ENCODE results near the gene TSSK2. TPM values are rescaled to one million over a fixed set of nuclear protein-coding genes. Genes with fewer than 3 reads are reported as not detected.
"Not testable (repeated sequence)": the region's sequence is repeated elsewhere in the genome, so short reads cannot be mapped to it uniquely, and the experiment has no call there.

TSSK2 gene
- total and polyA plus RNA-seq, 2 donors from 2014 or later: not detected

DNA sequence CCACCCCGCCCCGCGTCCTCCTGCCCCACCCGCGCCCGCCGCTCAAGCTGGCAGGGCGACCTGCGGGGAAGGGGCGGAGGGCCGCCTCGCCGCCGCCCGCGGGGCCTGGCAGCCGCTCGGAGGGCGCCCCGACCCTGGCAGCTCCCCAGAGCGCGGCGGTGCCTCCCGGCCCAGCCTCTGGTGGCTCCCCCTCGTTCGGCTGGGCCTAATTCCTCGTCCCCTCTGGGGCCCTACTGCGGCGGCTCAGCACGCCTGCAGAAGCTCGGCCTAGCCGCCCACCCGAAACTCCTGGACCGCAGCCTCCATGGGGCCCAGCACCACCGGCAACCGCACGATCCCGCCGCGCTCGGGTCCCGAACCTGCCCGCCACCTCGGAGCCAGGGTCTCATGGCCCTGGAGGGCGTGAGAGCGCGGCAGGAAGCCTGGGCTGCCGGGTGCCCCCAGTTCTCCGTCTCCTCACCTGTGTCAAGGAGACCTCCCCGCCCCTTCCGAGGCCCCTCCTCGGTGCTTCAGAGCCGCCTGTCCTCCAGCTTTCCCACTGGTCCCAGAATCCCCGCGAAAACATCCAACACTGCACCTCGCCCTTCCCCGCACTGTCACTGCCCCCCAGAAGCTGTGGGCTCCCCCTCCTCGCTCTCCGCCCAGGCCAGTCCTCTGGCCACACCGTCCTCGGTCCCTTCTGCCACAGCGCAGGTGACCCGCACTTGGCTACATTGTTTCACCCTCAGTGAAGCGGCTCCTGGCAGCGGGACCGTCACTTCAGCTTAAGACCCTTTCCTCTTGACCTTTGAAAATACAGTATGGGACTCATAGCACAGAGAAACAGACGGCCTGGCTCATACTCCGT is 19.6 kb downstream of the TSSK2 start:
- H3K4me1 ChIP-seq (ENCODE audit: control insufficient read depth in 2 of 3, insufficient read depth in 2 of 3, low read depth in 1 of 3, low read length in 3 of 3): no peaks in the 10 kb centered on the region
- no peak for DNase-seq
- H3K9ac ChIP-seq (ENCODE audit: low read length in 3 of 3): no peak overlapping the region
- no peak for FAIRE-seq
- H3K27me3 ChIP-seq (ENCODE audit: control insufficient read depth, insufficient read depth, low read length): peaks cover 26% of the 10 kb centered on the region
- TF ChIP-seq, protein P1, sequence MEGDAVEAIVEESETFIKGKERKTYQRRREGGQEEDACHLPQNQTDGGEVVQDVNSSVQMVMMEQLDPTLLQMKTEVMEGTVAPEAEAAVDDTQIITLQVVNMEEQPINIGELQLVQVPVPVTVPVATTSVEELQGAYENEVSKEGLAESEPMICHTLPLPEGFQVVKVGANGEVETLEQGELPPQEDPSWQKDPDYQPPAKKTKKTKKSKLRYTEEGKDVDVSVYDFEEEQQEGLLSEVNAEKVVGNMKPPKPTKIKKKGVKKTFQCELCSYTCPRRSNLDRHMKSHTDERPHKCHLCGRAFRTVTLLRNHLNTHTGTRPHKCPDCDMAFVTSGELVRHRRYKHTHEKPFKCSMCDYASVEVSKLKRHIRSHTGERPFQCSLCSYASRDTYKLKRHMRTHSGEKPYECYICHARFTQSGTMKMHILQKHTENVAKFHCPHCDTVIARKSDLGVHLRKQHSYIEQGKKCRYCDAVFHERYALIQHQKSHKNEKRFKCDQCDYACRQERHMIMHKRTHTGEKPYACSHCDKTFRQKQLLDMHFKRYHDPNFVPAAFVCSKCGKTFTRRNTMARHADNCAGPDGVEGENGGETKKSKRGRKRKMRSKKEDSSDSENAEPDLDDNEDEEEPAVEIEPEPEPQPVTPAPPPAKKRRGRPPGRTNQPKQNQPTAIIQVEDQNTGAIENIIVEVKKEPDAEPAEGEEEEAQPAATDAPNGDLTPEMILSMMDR (IDR thresholded peaks at IDR 0.05; ENCODE audit: borderline replicate concordance, extremely low read depth, insufficient read depth): no peak
- no peak overlapping the region for H3K4me3 ChIP-seq (ENCODE audit: low read length in 3 of 3)
- no peaks in the 10 kb centered on the region for H3K36me3 ChIP-seq (ENCODE audit: control insufficient read depth in 2 of 3, insufficient read depth in 3 of 3, low read length in 3 of 3)
- no peaks in the 10 kb centered on the region for H3K9me3 ChIP-seq (ENCODE audit: control insufficient read depth in 2 of 3, insufficient read depth in 1 of 3, low read length in 3 of 3)
- H3K27ac ChIP-seq (ENCODE audit: low read depth in 2 of 2, low read length in 2 of 2): no peak overlapping the region
- intact Hi-C loops (cut with DNase I): no loop called here

DNA sequence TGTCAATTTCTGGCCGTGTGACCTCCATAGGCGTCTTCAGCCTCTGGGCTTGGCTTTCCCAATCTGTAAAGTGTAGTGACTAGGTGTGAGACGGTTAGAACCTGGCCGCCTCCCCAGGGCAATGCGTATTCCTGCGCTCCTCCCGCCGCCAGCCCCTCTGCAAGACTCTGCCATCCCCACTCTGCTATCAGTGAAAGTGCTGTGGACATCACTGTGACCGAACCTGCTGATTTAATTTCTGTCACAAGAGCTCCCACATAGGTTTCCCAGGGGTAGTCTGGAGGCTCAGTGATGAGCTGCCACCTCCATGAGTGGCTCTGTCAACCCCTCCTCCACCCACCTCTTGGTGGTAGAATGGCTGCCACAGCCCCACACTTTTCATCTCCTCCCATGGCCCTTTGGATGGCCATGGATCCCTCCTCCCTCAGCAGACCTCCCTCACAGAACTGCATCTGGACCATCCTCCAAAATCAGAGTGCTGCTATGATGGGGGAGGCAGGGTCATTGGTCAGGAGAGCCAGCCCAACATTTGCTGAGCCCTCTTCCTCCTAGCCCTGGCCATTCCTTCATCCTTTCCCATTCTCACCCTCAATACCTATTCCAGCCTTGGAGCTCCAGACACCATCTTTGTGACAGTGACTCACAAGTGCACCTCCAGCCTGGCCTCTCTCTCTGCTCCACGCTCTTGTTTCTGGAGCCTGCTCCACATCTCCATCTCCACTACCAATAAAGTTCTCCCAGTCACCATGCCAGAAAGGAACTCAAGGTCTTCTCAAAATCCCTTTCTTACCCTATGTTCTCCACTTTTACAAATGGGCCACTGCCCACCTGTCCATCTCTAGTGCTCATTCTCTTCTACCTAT is 20.5 kb downstream of the TSSK2 start:
- FAIRE-seq (no peak), DNase-seq (no peak)
- TF ChIP-seq, protein P1 (IDR thresholded peaks at IDR 0.05; ENCODE audit: borderline replicate concordance, extremely low read depth, insufficient read depth): no peak
- peaks cover 26% of the 10 kb centered on the region for H3K27me3 ChIP-seq (ENCODE audit: control insufficient read depth, insufficient read depth, low read length)
- H3K36me3 ChIP-seq (ENCODE audit: control insufficient read depth in 2 of 3, insufficient read depth in 3 of 3, low read length in 3 of 3): no peaks in the 10 kb centered on the region
- H3K9me3 ChIP-seq (ENCODE audit: control insufficient read depth in 2 of 3, insufficient read depth in 1 of 3, low read length in 3 of 3): no peaks in the 10 kb centered on the region
- no peaks in the 10 kb centered on the region for H3K4me1 ChIP-seq (ENCODE audit: control insufficient read depth in 2 of 3, insufficient read depth in 2 of 3, low read depth in 1 of 3, low read length in 3 of 3)
- H3K4me3 ChIP-seq (ENCODE audit: low read length in 3 of 3): no peak overlapping the region
- H3K9ac ChIP-seq (ENCODE audit: low read length in 3 of 3): no peak overlapping the region
- H3K27ac ChIP-seq (ENCODE audit: low read depth in 2 of 2, low read length in 2 of 2): no peak overlapping the region
- intact Hi-C loops (cut with DNase I): no loop called here

DNA sequence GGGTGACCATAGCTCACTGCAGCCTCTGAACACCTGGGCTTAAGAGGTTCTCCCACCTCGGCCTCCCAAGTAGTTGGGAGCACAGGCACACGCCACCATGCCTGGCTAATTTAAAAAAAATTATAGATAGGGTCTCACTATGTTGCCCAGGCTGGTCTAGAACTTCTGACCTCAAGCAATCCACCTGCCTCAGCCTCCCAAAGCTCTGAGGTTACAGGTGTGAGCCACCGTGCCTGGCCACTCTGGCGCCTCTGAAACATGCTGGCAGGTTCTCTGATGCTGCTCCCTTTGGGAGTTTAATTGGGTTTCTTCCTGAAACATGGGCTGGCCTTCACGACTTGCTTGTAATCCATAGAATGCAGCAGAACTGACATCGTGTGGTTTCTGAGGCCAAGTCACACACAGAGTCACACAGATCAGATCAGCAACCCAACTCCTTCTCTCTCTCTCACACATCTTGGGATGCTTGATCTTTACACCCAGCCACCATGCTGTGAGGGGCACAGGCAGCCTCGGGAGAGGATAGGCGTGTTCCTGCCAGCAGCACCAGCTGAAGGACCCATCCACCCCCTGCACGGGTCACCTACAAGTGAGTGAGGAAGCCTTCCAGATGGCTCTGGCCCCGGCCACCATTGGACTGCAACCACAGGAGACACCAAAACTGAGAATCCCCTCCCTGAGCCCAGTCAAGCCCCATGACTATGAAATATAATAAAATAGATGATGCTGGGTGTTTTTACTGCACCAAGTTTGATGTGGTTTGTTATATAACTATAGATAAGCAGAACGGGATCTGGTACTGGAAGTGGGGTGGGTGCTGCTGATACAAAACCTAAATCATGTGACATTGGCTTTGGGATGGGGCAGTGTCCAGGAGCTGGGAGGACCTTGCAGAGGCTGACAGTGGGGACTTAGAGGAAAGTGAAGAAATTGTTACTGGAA is 22.1 kb downstream of the TSSK2 start:
- Histone ChIP-seq H3K36me3 (ENCODE audit: control insufficient read depth in 2 of 3, insufficient read depth in 3 of 3, low read length in 3 of 3) (no peaks in the 10 kb centered on the region), H3K9ac (ENCODE audit: low read length in 3 of 3) (no peak overlapping the region), H3K4me1 (ENCODE audit: control insufficient read depth in 2 of 3, insufficient read depth in 2 of 3, low read depth in 1 of 3, low read length in 3 of 3) (no peaks in the 10 kb centered on the region), H3K27me3 (ENCODE audit: control insufficient read depth, insufficient read depth, low read length) (peaks cover 21% of the 10 kb centered on the region), H3K9me3 (ENCODE audit: control insufficient read depth in 2 of 3, insufficient read depth in 1 of 3, low read length in 3 of 3) (no peaks in the 10 kb centered on the region), H3K27ac (ENCODE audit: low read depth in 2 of 2, low read length in 2 of 2) (no peak overlapping the region), H3K4me3 (ENCODE audit: low read length in 3 of 3) (no peak overlapping the region)
- FAIRE-seq (no peak), DNase-seq (no peak)
- TF ChIP-seq, protein P1 (IDR thresholded peaks at IDR 0.05; ENCODE audit: borderline replicate concordance, extremely low read depth, insufficient read depth): no peak
- intact Hi-C loops (cut with DNase I): no loop called here

DNA sequence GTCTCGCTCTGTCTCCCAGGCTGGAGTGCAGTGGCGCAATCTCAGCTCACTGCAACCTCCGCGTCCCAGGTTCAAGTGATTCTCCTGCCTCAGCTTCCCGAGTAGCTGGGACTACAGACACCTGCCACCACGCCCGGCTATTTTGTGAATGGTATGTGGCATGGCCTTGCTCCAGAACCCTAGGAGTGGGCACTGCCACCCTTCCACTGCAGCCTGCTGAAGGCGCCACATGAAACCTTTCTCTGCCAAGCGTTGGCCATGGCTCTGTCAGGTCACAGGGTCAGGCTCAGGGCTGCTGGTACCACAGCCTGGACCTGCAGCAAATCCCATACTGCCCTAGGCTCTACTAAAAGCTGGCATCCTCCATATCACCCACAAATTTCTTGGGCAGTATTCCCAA is 25.0 kb downstream of the TSSK2 start:
- H3K36me3 ChIP-seq (ENCODE audit: control insufficient read depth in 2 of 3, insufficient read depth in 3 of 3, low read length in 3 of 3); intact Hi-C loops (cut with DNase I); H3K4me3 ChIP-seq (ENCODE audit: low read length in 3 of 3); FAIRE-seq; H3K4me1 ChIP-seq (ENCODE audit: control insufficient read depth in 2 of 3, insufficient read depth in 2 of 3, low read depth in 1 of 3, low read length in 3 of 3); H3K27ac ChIP-seq (ENCODE audit: low read depth in 2 of 2, low read length in 2 of 2); H3K9me3 ChIP-seq (ENCODE audit: control insufficient read depth in 2 of 3, insufficient read depth in 1 of 3, low read length in 3 of 3); DNase-seq; H3K9ac ChIP-seq (ENCODE audit: low read length in 3 of 3): not testable (repeated sequence)
- peaks cover 16% of the 10 kb centered on the region for H3K27me3 ChIP-seq (ENCODE audit: control insufficient read depth, insufficient read depth, low read length)

DNA sequence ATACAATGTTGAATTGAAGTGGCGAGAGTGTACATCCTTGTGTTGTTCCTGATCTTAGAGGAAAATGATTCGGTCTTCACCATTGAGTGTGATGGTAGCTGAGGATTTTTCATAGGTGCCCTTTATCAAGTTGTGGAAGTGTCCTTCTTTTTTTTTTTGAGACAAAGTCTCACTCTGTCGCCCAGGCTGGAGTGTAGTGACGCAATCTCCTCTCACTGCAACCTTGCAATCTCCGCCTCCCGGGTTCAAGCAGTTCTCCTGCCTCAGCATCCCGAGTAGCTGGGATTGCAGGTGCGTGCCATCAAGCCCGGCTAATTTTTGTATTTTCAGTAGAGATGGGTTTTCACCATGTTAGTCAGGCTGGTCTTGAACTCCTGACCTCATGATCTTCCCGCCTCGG is 27.5 kb downstream of the TSSK2 start:
- intact Hi-C loops (cut with DNase I); H3K4me1 ChIP-seq (ENCODE audit: control insufficient read depth in 2 of 3, insufficient read depth in 2 of 3, low read depth in 1 of 3, low read length in 3 of 3); DNase-seq; H3K27ac ChIP-seq (ENCODE audit: low read depth in 2 of 2, low read length in 2 of 2); H3K4me3 ChIP-seq (ENCODE audit: low read length in 3 of 3); H3K27me3 ChIP-seq (ENCODE audit: control insufficient read depth, insufficient read depth, low read length); H3K9me3 ChIP-seq (ENCODE audit: control insufficient read depth in 2 of 3, insufficient read depth in 1 of 3, low read length in 3 of 3); H3K9ac ChIP-seq (ENCODE audit: low read length in 3 of 3); FAIRE-seq; H3K36me3 ChIP-seq (ENCODE audit: control insufficient read depth in 2 of 3, insufficient read depth in 3 of 3, low read length in 3 of 3): not testable (repeated sequence)

Measured in kidney (tissue), 14 donors.